MM.1S (cell line): ENCODE measurements around the gene MAN1C1.

Experiments used
- CTCF ChIP-seq: fragments of 300-600 bp; sonication (generic); IDR thresholded peaks from 2 replicates; pipeline ENCODE4 v1.5.1; 2016; ENCODE audit warnings: antibody characterized with exemption, low read length, mixed read lengths
- EZH2 ChIP-seq: fragments of 300-600 bp; sonication (generic); optimal IDR thresholded peaks from 2 replicates; pipeline ENCODE3; 2017; ENCODE audit warnings: low read depth, mild to moderate bottlenecking, antibody characterized with exemption, low read length, mixed read lengths

GRCh38 chr1:25700626-25701025 lies 84.0 kb downstream of the MAN1C1 start:
- TF ChIP-seq EZH2 (no peak), CTCF (no peak)
